Gastroesophageal sphincter (tissue), 4 donors: Measurements from ENCODE around the gene TNK2. TPM values are rescaled to one million over a fixed set of nuclear protein-coding genes. Genes with fewer than 3 reads are reported as not detected.
"Not testable (repeated sequence)": the region's sequence is repeated elsewhere in the genome, so short reads cannot be mapped to it uniquely, and the experiment has no call there.

Experiments
- ATAC-seq: fragments of 150-250 bp; one replicate; pipeline ENCODE4 v1.9.1; 2016; ENCODE audit warnings: mild to moderate bottlenecking, moderate library complexity
- H3K27ac ChIP-seq, 4 donors: fragments of 200-600 bp; sonication (generic) in 3 of 4; 1 replicate in 3 of 4; 2 replicates in 1 of 4; pipeline ENCODE4 v1.5.1; 2016 to 2019
- H3K27me3 ChIP-seq: fragments of 200-600 bp; sonication (generic); one replicate; pipeline ENCODE4 v1.5.1; 2019
- H3K36me3 ChIP-seq, 2 donors: fragments of 200-600 bp; sonication (generic); one replicate each; pipeline ENCODE4 v1.5.1; 2019; ENCODE audit warnings: control low read depth in 1 of 2
- H3K4me1 ChIP-seq, 3 donors: fragments of 200-600 bp; sonication (generic); 1 replicate in 2 of 3; 2 replicates in 1 of 3; pipeline ENCODE4 v1.5.1; 2016 to 2019; ENCODE audit warnings: control low read depth in 2 of 3
- H3K4me3 ChIP-seq, 2 donors: fragments of 200-600 bp; sonication (generic); one replicate each; pipeline ENCODE4 v1.5.1; 2019; ENCODE audit warnings: mild to moderate bottlenecking in 1 of 2, moderate library complexity in 1 of 2
- H3K9me3 ChIP-seq, 3 donors: fragments of 200-600 bp; sonication (generic); one replicate each; pipeline ENCODE4 v1.5.1; 2017 to 2019; ENCODE audit warnings: control low read depth in 2 of 3
- EP300 ChIP-seq: sonication (generic); formaldehyde crosslinking; IDR thresholded peaks from one replicate; pipeline ENCODE4 v1.6.1; 2017; ENCODE audit warnings: antibody characterized with exemption, mild to moderate bottlenecking
- POLR2A ChIP-seq, 2 donors: fragments of 450-650 bp; IDR thresholded peaks; one replicate each; pipeline ENCODE4 v1.6.1; 2017; ENCODE audit warnings: antibody characterized with exemption in 2 of 2, mild to moderate bottlenecking in 2 of 2, moderate library complexity in 1 of 2
- POLR2AphosphoS5 ChIP-seq: sonication (generic); formaldehyde crosslinking; IDR thresholded peaks from one replicate; pipeline ENCODE4 v1.6.1; 2017; ENCODE audit warnings: antibody characterized with exemption
- WGBS, 2 donors: methylation state at CpG; one replicate each; pipeline ENCODE4 v1.1.5; 2018; ENCODE audit warnings: low coverage in 1 of 2; 5-methylcytosine and 5-hydroxymethylcytosine counted together
- small RNA-seq, 4 donors: library from RNA; depleted of rRNA; stranded (forward); fragments of <200 nt; gene quantifications; one replicate each; pipeline ENCODE3, GENCODE V24; 2016
- total RNA-seq, 4 donors: library from RNA; depleted of rRNA; stranded (reverse); fragments of >200 nt; gene quantifications; one replicate each; pipeline ENCODE4 v1.1.0, GENCODE V29; 2016
- TF ChIP-seq, protein P1 (sequence below), 4 experiments: fragments of 200-600 bp in 2 of 4; fragments of 450-650 bp in 2 of 4; sonication (generic) in 1 of 4; IDR thresholded peaks; one replicate each; pipeline ENCODE4 v1.5.1; 2017 to 2019; ENCODE audit warnings: antibody characterized with exemption in 4 of 4, mild to moderate bottlenecking in 2 of 4, moderate library complexity in 2 of 4

TNK2 gene
- total RNA-seq, 4 donors from 2014 or later, result 14.5 to 28.8 (median 23.9) TPM

DNA sequence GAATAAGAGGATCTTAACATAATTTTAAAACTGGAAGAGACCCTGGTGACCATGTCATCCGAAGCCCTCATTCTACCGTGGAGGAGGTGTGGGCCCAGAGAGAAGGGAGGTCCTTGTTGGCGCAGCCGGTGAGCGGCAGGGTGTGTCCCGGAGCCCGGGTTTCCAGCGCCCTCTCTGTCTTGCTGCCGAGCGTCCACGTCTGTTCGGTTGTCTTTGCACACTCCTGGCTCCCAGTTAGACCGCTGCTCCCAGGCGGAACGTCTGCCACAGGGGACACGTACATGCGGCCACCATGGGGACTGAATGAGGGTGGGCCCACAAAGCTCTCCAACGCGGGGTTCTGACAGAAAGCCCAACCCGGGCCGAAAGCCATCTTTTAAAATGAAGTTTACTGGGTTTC lies 90.0 kb downstream of the TNK2 start:
- Histone ChIP-seq H3K4me3 (no peak overlapping the region), H3K9me3 (no peaks in the 10 kb centered on the region), H3K27me3 (peaks cover 30% of the 10 kb centered on the region), H3K36me3 (no peaks in the 10 kb centered on the region), H3K27ac (no peak overlapping the region), H3K4me1 (peaks cover 0 to 2% (median 0%) of the 10 kb centered on the region in 3 donors)
- TF ChIP-seq POLR2A (IDR thresholded peaks at IDR 0.05) (no peak), EP300 (no peak), POLR2AphosphoS5 (no peak)
- TF ChIP-seq, protein P1, sequence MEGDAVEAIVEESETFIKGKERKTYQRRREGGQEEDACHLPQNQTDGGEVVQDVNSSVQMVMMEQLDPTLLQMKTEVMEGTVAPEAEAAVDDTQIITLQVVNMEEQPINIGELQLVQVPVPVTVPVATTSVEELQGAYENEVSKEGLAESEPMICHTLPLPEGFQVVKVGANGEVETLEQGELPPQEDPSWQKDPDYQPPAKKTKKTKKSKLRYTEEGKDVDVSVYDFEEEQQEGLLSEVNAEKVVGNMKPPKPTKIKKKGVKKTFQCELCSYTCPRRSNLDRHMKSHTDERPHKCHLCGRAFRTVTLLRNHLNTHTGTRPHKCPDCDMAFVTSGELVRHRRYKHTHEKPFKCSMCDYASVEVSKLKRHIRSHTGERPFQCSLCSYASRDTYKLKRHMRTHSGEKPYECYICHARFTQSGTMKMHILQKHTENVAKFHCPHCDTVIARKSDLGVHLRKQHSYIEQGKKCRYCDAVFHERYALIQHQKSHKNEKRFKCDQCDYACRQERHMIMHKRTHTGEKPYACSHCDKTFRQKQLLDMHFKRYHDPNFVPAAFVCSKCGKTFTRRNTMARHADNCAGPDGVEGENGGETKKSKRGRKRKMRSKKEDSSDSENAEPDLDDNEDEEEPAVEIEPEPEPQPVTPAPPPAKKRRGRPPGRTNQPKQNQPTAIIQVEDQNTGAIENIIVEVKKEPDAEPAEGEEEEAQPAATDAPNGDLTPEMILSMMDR (IDR thresholded peaks at IDR 0.05), result no peak
- WGBS, 2 donors, result 88% methylated on average over 12 of the region's 21 CpGs; no CpG with 5 or more reads in 1 of the 2 donors
- no peak for ATAC-seq

DNA sequence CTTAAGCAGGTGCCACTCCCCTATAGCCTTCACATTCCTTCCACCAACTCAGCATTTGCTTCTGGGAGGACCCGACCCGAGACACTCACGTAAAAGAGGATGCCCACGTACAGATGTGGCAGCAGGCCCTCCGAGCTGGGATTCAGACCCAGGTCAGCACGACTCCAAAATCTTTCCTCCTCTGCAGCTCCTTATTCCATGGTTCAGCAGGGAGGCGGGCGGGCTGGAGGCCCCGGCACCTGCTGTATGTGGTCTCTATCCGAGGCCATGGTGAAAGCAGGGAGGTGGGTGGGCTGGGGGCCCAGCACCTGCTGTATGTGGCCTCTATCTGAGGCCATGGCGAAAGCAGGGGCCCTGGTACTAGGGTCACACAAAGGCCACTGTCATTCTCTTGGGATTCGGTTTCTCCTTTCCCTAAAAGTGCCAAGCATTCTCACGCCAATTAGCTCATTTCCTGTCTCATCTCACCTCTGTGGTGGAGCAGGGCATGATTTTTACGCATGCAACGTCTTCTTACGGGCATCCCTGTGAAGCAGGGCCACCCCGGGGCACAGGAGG lies 90.7 kb downstream of the TNK2 start:
- no peaks in the 10 kb centered on the region for H3K36me3 ChIP-seq
- no peak overlapping the region for H3K4me3 ChIP-seq
- peaks cover 36% of the 10 kb centered on the region for H3K27me3 ChIP-seq
- 88% methylated on average over 14 of the region's 17 CpGs; no CpG with 5 or more reads in 1 of the 2 donors for WGBS, 2 donors
- H3K27ac ChIP-seq, result no peak overlapping the region
- no peak for TF ChIP-seq POLR2AphosphoS5
- TF ChIP-seq POLR2A (IDR thresholded peaks at IDR 0.05), result no peak
- TF ChIP-seq, protein P1 (IDR thresholded peaks at IDR 0.05), result no peak
- no peak for TF ChIP-seq EP300
- no peaks in the 10 kb centered on the region for H3K9me3 ChIP-seq
- no peak for ATAC-seq
- no peaks in the 10 kb centered on the region for H3K4me1 ChIP-seq

DNA sequence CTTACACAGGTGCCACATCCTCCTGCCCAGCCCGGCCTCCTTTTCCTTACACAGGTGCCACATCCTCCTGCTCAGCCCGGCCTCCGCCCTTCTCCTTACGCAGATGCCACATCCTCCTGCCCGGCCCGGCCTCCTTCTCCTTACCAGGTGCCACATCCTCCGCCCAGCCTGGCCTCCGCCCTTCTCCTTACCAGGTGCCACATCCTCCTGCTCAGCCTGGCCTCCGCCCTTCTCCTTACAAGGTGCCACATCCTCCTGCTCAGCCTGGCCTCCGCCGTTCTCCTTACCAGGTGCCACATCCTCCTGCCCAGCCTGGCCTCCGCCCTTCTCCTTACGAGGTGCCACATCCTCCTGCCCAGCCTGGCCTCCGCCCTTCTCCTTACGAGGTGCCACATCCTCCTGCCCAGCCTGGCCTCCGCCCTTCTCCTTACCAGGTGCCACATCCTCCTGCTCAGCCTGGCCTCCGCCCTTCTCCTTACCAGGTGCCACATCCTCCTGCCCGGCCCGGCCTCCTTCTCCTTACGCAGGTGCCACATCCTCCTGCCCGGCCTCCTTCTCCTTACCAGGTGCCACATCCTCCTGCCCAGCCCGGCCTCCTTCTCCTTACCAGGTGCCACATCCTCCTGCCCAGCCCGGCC lies 92.0 kb downstream of the TNK2 start:
- WGBS, 2 donors, result 91 to 93% methylated on average over 12 to 19 of the region's 23 CpGs
- H3K36me3 ChIP-seq, ATAC-seq, H3K4me1 ChIP-seq, H3K9me3 ChIP-seq, H3K4me3 ChIP-seq, H3K27ac ChIP-seq: not testable (repeated sequence)
- peaks cover 38% of the 10 kb centered on the region for H3K27me3 ChIP-seq

DNA sequence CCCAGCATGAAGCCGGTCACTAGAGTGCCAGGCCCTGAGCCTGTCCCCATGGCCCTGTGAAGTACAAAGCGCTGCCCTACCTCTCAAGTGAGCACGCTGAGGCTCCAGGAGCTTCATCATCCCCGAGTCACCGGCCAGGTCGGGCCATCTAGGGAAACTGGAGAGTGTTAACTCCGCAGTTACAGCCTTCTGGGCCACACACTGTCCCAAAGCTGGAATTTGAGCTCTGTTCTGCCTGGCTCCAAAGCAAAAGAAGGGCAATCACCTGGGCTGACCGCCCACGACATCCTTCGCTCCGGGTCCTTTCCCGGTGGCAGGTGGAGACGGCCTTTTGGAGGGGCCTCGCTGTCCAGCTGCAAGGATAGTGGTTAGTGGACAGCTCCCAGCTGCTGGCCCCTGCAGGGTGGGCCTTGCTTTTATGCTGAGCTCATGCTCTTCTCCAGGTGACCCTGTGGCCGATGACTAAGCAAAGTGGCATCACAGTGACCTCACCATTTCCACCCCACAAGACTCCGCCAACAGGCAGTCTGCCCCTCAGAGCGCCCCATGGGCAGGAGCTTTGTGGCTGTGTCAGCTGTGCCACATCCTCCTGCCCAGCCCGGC lies 93.1 kb downstream of the TNK2 start:
- H3K27ac ChIP-seq, result no peak overlapping the region
- peaks cover 36% of the 10 kb centered on the region for H3K27me3 ChIP-seq
- TF ChIP-seq, protein P1 (IDR thresholded peaks at IDR 0.05), result no peak
- no peak for TF ChIP-seq EP300
- no peak for TF ChIP-seq POLR2A (IDR thresholded peaks at IDR 0.05)
- WGBS, 2 donors, result 89 to 100% methylated on average over 3 of the region's 18 CpGs
- no peaks in the 10 kb centered on the region for H3K36me3 ChIP-seq
- ATAC-seq, result no peak
- no peak overlapping the region for H3K4me3 ChIP-seq
- H3K4me1 ChIP-seq, result no peaks in the 10 kb centered on the region
- H3K9me3 ChIP-seq, result no peaks in the 10 kb centered on the region

DNA sequence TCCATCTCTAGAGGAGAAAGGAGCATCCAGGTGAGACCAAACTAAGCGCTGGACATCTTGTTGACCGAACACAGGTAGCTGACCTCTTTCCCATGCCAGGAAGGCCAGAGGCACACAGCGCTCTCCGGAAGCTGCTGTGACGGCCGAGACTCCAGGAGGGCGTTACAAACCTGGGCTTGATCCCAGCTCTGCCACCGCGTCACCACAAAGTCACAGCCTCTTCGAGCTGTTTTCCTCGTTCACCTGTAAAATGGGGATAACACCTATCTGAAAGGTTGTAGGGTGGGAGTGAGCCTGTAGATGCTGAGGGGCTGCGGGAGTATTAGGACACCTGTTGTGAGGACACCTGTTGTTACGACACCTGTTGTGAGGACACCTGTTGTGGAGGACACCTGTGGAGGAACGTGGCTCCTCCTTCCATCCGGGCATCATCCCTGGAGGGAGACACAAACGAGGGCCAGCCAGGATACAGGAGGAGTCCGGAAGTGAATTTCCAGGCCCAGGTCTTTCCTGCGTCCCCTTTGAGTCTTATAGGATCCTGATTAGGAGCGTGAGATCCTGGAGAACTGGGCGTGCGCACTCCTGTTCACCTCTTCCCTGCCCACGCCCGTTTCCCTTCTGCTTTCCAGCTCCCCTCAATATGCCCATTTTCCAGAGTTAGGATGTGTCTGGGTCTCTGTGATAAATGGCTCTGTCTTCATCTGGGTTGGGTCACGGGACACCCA lies 94.3 kb downstream of the TNK2 start:
- H3K27me3 ChIP-seq, result peaks cover 38% of the 10 kb centered on the region
- no peak for ATAC-seq
- H3K9me3 ChIP-seq, result no peaks in the 10 kb centered on the region
- no peak for TF ChIP-seq POLR2A (IDR thresholded peaks at IDR 0.05)
- TF ChIP-seq EP300, result no peak
- H3K4me3 ChIP-seq, result no peak overlapping the region
- H3K4me1 ChIP-seq, result no peaks in the 10 kb centered on the region
- WGBS, 2 donors, result 76% methylated on average over 9 of the region's 24 CpGs; no CpG with 5 or more reads in 1 of the 2 donors
- H3K36me3 ChIP-seq, result no peaks in the 10 kb centered on the region
- H3K27ac ChIP-seq, result no peak overlapping the region

Small RNA genes lying within 50 kb of the gene (small RNA-seq; reads per million reads assigned to genes)
- 0 reads per million in 4 donors for gene MIR6829
- 0 reads per million in 4 donors for gene RNU2-11P

Other genes starting within 250 kb of the TNK2 start
- gene MUC20, start 187.6 kb downstream of the TNK2 start, total RNA-seq, result 1 to 10 TPM; 2.0 to 7.7 (median 4.8) TPM
- gene MUC4, start 96.6 kb downstream of the TNK2 start, total RNA-seq, result 1 to 10 TPM in 1 of 4 donors, under 1 TPM in 2, not detected in 1; 0.19 to 3.0 (median 0.47) TPM
- gene TFRC, start 173.5 kb upstream of the TNK2 start, total RNA-seq, result 10 to 100 TPM; 60.1 to 81.1 (median 69.6) TPM